Activated CD4-positive, alpha-beta T cell treated with anti-CD3 and anti-CD28 coated beads for 1 hour (primary cell): ENCODE results near the gene NUP43.
A peak's percentile ranks its signal among the peaks of the same experiment; 100 is the strongest.
"Not testable (repeated sequence)": the region's sequence is repeated elsewhere in the genome, so short reads cannot be mapped to it uniquely, and the experiment has no call there.

ENCODE experiments used
- DNase-seq: peaks from one replicate; pipeline ENCODE4 v3.0.0-alpha.2; 2020

NUP43 gene

DNA sequence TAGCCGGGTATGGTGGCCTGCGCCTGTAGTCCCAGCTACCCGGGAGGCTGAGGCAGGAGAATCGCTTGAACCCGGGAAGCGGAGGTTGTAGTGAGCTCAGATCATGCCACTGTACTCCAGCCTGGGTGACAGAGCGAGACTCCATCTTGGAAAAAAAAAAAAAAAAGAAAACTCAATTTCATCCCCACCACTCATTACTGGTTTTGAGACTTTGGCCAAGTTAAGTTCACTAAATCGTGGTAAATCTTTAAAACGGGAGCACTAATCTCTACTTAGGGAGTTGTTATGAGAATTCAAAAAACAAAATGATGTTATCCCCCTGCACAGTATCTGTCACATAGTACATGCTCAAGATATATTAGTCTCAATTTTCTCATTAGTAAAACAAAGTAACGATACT, 1.1 kb downstream of the NUP43 start:
- not testable (repeated sequence) for DNase-seq

DNA sequence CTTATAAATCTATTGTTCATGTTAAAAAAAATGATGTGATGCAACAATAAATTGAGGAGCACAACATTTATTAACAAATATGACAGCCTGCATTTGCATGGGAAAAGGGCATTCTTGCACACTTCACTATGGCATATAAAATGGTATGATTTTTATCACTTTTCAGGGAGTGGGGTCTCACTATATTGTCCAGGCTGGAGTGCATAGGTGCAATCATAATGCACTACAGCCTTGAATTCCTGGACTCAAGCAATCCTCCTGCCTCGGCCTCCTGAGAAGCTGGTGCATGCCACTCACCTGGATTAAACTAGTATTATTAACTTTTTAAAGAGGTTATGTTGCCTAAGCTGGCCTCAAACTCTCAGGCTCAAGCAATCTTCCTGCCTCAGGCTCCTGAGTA, 11.4 kb downstream of the NUP43 start:
- no peak for DNase-seq

DNA sequence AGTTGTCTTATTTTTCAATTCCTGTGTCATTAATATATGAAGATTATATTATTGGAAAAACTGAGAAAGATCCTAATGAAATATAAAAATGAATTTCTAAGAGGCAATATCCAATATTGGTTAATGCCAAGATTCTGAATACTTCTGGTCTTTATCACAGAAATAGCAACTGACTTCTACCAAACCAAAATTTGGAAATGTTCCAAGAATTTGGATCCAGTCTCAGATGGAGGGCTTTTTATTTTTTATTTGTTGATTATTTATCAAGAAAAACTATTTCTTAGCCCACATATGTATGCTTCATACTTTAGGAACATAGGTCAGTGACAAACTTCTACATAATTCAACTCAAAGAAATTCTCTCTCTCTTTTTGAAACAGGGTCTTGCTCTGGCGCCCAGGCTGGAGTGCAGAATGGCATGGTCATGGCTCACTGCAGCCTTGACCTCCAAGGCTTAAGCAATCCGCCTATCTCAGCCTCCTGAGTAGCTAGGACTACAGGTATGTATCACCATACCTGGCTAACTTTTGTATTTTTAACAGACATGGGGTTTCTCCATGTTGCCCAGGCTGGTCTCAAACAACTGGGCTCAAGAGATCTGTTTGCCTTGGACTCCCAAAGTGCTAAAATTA, 13.1 kb downstream of the NUP43 start:
- no peak for DNase-seq

DNA sequence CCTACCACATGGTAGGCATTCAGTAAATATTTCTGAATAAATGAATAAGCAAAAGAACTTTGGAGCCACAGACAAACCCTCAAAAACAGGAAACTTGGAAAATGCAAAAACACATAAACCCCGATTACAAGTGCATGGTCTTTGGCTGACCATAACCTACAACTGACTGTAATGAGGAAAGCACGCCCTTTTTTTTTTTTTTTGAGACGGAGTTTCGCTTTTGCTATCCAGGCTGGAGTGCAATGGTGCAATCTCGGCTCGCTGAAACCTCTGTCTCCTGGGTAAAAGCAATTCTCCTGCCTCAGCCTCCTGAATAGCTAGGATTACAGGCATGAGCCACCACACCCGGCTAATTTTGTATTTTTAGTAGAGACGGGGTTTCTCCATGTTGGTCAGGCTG, 16.5 kb downstream of the NUP43 start:
- no peak for DNase-seq

DNA sequence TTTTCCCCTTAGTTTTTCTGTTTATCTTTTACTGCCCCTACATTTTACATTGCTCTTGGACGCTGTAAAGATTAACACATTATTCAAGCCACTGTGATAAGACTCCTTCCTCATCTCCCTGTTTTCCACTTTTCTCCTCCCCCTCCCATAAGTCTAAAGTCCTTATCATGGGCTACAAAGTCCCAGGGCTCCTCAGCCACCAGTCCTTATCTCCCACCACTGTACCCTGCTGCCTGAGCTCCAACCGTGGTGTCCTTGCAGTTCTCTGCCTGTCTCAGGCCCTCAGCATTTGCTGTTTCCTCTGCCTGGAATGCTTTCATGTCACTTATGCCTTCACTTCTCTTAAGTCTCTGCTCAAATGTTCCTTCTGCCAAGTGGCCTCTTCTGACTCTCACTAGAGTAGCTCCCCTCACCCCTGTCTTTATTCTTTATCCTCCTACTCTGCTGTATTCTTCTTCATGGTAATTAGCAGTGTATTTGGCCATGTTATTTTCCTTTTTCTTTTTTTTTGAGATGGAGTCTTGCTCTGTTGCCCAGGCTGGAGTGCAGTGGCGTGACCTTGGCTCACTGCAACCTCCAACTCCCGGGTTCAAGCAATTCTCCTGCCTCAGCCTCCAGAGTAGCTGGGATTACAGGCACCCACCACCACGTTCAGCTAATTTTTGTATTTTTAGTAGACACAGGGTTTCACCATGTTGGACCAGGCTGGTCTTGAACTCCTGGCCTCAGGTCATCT, 17.7 kb downstream of the NUP43 start:
- DNase-seq, result no peak

DNA sequence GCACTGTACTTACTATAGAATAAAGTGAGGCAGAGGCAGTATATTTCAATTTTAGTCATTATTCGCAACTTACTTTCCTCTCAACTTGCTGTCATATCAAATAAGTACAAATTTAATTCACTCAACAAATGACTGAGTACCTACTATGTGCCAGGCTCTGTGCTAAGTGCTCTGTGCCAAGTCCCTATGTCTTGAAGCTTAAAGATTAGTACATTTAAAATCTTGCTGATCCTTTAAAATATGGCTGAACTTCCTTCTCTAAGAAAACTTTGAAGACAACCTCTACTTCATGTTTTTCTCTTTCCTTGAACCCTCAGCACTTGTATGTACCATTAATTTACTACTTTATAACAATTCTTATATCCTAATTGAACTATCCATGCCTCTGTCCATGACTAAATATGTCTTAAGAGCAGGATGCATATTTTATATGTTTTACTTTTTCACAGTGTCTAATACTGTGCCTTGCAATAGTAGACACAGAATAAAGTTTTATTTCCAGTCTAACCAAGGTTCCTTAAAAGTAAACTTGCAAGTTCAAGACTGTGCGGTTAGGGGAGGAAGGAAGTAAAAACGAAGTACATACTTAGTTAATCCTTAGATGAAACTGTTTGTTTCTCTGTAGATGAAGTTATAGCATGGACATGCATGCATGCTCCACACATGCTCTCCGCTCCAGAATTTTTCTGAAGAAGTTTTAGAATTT, 18.4 kb downstream of the NUP43 start:
- DNase-seq, result no peak

DNA sequence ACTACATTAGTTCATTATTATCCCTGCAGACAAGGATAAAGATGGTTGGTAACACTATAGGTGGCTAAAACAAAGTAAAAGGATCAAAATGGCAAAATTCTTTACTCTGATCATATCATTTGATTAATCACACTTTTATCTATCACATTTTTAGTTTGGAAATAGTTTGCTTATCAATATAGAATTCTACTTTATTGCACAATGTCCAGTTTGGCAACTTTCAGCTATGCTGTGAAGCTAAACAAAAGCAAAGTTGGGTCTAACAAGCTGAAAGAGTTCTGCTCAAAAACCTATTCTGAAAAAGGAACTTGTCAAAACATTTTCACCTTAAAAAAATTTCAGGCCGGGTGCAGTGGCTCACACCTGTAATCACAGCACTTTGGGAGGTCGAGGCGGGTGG, 20.5 kb downstream of the NUP43 start:
- no peak for DNase-seq

DNA sequence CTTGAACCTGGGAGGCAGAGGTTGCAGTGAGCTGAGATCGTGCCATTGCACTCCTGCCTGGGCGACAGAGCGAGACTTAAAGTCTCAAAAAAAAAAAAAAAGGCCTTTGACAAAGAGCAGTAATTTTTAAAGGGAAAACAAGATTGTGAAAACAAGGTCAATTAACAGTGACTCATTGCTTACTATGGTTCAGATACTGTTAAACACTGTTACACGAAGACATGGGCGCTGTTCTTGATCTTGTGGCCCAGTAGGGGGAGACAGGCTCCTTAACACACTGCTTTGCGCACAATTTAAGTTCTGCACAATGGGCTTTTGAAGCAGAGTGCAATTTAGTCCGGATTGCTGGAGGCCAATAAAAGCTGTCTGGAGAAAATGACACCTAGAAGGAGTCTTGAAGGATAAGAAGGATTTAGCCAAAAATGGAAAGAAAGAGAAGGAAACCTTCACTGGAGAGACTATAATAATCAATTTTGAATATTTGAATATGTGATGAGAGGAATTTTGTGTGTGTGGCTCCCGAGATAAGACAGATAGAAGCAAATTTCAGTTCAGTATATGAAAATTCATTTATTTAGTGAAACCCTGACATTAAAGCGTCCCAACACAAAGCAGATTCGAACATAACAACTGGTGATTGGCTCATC, 22.4 kb downstream of the NUP43 start:
- peak; percentile 14 for DNase-seq

DNA sequence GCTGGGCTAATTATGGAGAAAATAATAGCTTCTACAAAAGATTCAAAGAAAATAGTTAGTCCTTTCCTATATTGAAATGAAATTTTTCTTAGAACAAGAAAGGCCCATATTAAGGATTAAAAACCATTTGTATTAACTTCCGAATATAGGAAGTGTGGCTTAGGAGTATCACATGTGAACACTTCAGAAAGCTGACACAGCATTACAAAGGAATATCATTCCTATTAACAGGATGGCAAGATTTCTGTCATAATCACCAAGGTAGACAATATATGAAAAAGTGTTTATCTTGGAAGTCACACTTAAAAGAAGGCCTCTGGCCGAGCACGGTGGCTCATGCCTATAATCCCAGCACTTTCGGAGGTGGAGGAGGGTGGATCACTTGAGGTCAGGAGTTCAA, 23.1 kb downstream of the NUP43 start:
- no peak for DNase-seq

DNA sequence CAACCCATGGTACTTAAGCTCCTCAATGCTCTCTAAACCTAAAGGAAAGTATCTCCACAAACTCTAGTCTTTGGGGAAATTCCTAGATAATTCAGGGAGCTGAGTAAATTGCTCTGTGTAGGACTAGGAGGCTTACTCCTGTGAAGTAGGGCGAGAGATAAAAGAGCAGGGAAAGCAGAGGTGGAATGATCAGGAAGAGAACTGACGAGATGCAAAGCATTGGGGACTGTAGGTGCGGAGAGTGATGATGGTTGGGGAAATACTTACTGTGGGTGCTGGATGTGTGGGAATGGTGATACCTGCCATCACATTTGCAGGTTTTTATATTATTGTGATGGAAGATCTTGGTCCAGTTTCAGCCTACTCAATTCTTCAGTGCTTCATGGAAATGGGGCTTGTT, 26.8 kb downstream of the NUP43 start:
- no peak for DNase-seq

DNA sequence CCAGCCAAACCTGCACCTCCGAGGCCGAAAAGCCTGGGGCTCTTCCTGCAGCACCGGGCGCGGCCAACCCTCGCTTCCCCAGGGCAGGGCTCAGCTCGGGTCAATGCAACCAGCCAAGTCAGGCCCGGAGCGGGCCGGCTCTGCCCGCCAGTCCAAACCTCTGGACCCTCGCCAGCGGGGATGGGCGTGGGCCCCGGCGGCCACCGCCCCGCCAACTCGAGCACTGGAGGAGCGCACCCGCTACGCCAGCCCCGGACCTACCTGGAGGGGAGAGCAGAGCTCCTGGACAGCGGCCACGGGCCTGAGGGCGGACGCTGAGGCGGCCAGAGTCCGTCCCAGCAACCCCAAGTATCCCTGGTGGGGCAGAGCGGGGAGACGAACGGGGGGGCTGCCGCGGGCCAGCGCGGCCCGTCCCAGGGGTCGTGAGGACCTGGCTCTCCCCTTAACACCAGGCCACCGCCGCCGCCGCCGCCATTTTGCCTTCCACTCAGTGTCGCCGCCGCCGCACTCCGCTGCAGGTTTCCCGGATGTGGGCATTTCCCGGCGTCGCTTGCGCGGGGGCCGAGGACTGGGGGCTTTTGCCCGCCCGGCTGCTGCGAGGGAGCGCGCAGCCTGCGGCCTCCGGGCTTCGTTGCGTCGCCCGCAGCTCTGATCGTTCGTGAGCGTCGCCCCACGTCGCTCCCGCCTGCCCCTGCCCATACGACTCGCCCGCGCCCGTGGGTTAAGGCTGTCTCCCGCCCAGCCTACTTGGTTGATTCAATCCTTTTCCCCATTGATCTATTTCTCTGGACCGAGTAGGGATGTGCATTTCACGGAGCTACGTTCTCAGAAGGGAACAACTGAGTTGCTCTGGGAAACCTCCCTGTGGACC, 28.5 kb downstream of the NUP43 start, which contains the start of gene LATS1:
Gene LATS1 (minus strand): TSS at position 514 of the 871 bp plus-strand sequence. CDS start 15,975 bp downstream, outside the sequence.
- DNase-seq, result peak; percentile 87

DNA sequence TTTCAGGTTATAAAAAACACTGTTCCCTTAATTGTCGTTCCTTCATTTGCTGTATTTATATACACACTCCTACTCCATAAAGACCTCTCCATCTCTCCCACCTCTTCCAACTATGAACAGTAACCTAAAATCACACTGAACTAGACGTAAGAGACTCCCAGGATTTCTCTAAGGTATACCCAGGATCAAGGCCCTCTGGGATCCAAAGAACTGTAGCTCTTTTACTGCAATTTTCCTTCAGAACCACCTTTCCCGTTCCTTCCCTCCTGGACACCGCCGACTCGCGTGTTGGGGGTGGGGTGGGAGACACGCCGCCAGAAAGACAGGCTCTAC, 29.1 kb downstream of the NUP43 start:
- no peak for DNase-seq

DNA sequence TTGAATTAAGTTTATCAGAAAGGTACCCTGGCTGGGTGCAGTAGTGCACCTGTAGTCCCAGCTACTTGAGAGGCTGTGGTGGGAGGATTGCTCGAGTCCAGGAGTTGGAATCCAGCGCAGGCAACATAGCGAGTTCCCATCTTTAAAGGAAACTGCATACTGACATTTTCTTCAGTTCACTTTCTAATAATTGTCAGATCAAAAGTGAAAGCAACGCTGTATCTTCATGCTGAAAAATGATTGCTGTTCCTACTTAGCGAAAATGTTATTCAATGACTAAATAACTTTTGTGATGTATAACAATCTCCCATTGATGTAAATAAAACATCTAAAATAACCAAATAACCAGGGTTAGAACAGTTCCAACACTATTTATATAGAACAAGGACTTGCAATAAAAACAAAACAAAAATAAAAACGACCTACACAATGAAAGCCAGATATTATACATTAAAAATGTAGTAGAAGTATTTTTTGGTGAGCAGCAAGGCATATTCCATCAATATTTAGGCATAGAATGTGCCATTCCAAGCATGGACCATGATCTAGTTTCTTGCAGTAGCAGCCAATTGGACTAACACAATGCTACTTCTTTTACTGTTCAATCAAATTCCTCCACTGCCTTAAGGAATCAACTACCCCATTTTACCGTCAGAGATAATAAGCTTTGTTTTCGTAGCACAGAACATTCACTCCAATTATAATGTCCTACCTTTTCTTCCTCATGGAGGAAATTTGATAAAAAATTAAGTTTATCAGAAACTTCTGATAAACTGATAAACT, 30.0 kb downstream of the NUP43 start:
- DNase-seq, result no peak

DNA sequence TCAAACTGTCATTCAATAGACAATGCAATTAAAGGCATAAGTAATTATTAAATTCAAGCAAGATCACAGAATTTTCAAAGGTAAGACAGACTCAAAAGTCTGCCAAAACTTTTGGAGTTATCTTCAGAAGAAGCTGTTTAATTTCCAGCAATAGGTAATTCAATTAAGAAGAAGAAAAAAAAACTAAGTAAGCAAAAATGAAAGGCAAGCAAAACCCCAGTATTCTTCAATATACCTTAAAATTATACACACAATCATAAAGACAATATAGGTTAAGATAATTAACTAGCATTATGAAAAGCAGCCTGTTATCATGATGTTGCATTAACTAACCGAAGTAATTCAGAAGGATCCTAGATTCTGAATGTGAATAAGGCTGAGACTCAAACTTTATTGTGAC, 31.9 kb downstream of the NUP43 start:
- DNase-seq, result no peak

DNA sequence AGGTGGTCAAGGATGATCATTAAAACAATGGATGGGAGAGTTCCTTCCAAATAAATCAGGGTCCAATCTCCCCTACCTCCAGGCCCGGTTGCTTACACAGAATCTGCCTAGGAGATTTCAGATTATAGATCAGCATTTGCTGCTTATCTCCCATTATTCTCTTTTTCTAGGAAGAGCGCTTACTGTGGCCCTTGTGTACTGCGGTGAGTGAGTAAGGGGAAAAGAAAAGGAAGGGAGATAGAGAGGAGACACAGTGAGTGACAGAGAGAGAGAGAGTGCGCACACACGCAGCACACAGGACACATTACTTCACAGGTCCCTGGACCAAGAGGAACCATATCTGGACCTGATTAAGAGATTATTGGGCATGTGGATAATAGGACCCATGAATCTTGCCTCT, 34.6 kb downstream of the NUP43 start:
- no peak for DNase-seq

DNA sequence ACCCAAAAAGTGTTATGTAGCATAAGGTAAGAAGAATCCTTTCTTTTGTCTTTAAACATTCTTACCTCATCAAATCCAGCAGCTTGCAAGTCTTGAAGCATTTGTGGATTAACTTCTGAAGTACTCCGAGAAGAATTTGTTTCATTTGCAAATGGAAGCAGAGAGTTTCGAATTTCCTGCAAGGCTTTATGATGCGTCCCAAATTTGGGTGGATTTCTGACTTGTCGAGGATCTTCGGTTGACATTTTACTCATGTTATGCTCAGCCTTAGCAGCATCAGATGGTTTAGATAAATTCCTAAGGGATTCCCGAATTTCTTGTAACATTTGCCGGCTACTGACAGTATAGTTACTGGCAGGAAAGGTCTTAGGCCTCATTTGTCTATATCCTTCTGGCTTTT, 44.6 kb downstream of the NUP43 start:
- no peak for DNase-seq

DNA sequence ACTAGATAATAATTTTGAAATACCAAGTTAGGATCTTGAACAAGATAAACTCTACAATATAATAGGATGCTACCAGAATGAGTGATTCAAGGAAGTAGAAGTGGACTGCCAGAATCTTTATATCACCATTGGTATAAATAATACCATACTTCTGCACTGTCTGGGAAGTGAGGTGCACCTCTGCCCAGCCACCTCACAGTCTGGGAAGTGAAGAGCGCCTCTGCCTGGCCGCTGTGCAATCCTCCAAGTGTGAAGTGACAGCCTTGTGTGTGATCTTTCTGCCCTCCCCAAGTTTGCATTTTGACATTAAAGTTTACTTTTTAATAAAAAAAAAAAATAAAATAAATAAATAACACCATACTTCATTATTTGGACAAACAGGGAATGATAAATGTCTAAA, 47.2 kb downstream of the NUP43 start:
- no peak for DNase-seq

DNA sequence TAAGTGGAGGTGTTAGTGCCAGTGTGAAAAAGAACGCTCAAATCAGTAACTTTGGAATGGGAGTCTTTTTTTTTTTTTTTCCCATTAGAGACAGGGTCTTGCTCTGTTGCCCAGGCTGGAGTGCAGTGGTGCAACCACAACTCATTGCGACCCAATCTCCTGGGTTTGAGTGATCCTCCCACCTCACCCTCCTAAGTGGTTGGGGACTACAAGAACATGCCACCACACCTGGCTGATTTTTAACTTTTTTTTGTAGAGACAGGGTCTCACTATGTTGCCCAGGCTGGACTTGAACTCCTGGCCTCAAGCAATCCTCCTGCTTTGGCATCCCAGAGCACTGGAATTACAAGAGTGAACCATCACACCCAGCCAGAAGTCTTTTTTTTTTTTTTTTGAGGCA, 48.2 kb downstream of the NUP43 start:
- no peak for DNase-seq

DNA sequence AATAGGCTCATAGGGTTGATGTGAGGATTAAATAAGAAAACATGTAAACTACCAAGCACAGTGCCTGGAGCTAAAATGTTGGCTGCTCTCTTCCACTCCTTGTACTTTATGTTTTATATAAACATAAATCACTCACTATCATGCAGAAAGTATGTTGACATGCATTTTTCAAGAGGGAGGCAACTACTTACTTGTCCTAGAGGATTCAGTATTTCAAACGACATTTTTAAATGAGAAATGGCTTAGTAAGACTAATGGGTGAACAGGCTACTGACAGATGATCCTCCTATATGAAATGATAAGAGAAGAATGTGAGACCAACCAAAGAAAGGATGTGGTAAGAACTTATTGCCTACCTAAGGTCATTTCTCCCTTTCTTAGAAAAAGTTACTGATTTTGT, 49.4 kb downstream of the NUP43 start:
- no peak for DNase-seq

DNA sequence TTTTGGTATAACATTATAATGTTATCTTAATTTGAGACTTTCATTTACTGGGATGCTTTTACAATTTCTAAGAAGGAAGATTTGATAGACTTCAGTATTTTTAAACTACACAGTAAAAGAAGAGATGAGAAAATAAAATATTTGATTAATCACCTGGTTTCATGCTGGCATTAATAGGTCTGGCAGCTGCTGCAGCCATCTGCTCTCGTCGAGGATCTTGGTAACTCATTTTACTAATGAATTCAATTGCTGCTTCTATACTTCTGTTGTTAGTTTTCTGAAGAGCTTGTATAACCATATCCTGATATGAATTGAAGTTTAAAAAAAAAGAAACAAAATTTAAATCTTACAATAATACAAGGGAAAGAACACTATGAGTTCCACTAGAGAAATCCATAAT, 51.4 kb downstream of the NUP43 start:
- no peak for DNase-seq

DNA sequence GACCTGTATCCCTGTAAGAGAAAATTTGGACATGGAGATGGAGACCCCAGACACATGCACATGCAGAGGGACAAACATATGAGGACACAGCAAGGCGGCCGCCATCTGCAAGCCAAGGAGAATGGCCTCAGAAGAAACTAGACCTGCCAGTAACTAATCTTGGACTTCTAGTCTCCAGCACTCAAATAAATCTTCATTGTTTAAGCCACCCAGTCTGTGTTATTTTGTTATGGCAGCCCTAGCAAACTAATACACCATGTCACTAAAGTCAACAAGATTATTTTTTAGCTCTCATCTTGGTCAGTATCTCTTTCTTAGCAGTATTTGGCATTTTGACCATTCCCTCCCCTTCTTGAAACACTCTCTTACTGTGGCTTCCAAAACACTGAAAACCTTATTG, 55.1 kb downstream of the NUP43 start:
- DNase-seq, result no peak

DNA sequence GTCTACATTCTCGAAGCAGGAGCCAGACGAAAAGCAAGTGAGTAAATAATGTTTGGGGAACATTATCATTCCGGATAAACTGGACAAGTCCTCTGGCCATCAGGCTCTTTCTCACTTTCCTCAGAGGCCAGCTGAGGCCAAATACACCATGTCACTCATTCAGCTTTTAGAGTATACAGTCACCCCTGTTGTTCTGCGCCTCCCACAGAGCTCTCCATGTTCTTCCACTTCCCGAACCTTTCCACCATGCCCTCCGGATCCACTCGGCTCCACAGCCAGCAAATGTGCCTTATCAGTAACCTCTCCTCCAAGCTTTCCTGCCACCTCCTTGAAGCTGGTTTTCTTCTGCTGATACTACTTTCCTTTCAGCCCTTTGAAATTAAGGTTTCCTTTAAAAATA, 60.1 kb downstream of the NUP43 start:
- DNase-seq, result no peak
